ENCODE results near the gene CRTAC1. TPM values are rescaled to one million over a fixed set of nuclear protein-coding genes. Genes with fewer than 3 reads are reported as not detected.

CRTAC1 gene
- total and polyA plus RNA-seq, 2 donors, result 0.05 to 0.30 TPM

- 31% methylated on average over 3 of the region's 3 CpGs for WGBS
- peaks cover 0 to 7% of the 10 kb centered on the region in 2 donors for H3K27me3 ChIP-seq (ENCODE audit: control insufficient read depth in 2 of 2, insufficient read depth in 1 of 2, low read length in 1 of 2)
- no peak for DNase-seq (ENCODE audit: low read depth in 6 of 9, low spot score in 9 of 9)
- H3K4me3 ChIP-seq (ENCODE audit: low read length in 2 of 2), result no peak overlapping the region
- no peak overlapping the region for H3K27ac ChIP-seq (ENCODE audit: low read depth in 1 of 2, low read length in 1 of 2)
- H3K9me3 ChIP-seq (ENCODE audit: control insufficient read depth in 2 of 2, insufficient read depth in 1 of 2, low read length in 1 of 2), result no peaks in the 10 kb centered on the region
- no peaks in the 10 kb centered on the region for H3K4me1 ChIP-seq (ENCODE audit: control insufficient read depth in 2 of 2, insufficient read depth in 2 of 2, low read length in 2 of 2)
- H3K36me3 ChIP-seq (ENCODE audit: control insufficient read depth in 2 of 2, insufficient read depth in 2 of 2, low read length in 1 of 2), result no peaks in the 10 kb centered on the region
Measured at GRCh38 chr10:97830064-97830463, 200.4 kb downstream of the CRTAC1 start.

GRCh38 chr10:97828721-97829120 lies 201.7 kb downstream of the CRTAC1 start:
- Histone ChIP-seq H3K4me3 (ENCODE audit: low read length in 2 of 2) (no peak overlapping the region), H3K27ac (ENCODE audit: low read depth in 1 of 2, low read length in 1 of 2) (no peak overlapping the region), H3K4me1 (ENCODE audit: control insufficient read depth in 2 of 2, insufficient read depth in 2 of 2, low read length in 2 of 2) (no peaks in the 10 kb centered on the region), H3K36me3 (ENCODE audit: control insufficient read depth in 2 of 2, insufficient read depth in 2 of 2, low read length in 1 of 2) (no peaks in the 10 kb centered on the region), H3K27me3 (ENCODE audit: control insufficient read depth in 2 of 2, insufficient read depth in 1 of 2, low read length in 1 of 2) (peaks cover 0 to 8% of the 10 kb centered on the region in 2 donors), H3K9me3 (ENCODE audit: control insufficient read depth in 2 of 2, insufficient read depth in 1 of 2, low read length in 1 of 2) (no peaks in the 10 kb centered on the region)
- WGBS, result 70% methylated on average over 2 of the region's 2 CpGs
- DNase-seq (ENCODE audit: low read depth in 6 of 9, low spot score in 9 of 9), result no peak

GRCh38 chr10:97827702-97828291 lies 202.6 kb downstream of the CRTAC1 start:
- Histone ChIP-seq H3K4me3 (ENCODE audit: low read length in 2 of 2) (no peak overlapping the region), H3K27me3 (ENCODE audit: control insufficient read depth in 2 of 2, insufficient read depth in 1 of 2, low read length in 1 of 2) (peaks cover 0 to 9% of the 10 kb centered on the region in 2 donors), H3K4me1 (ENCODE audit: control insufficient read depth in 2 of 2, insufficient read depth in 2 of 2, low read length in 2 of 2) (no peaks in the 10 kb centered on the region), H3K36me3 (ENCODE audit: control insufficient read depth in 2 of 2, insufficient read depth in 2 of 2, low read length in 1 of 2) (no peaks in the 10 kb centered on the region), H3K9me3 (ENCODE audit: control insufficient read depth in 2 of 2, insufficient read depth in 1 of 2, low read length in 1 of 2) (no peaks in the 10 kb centered on the region), H3K27ac (ENCODE audit: low read depth in 1 of 2, low read length in 1 of 2) (no peak overlapping the region)
- 77% methylated on average over 10 of the region's 10 CpGs for WGBS
- DNase-seq (ENCODE audit: low read depth in 6 of 9, low spot score in 9 of 9), result no peak

- H3K9me3 ChIP-seq (ENCODE audit: control insufficient read depth in 2 of 2, insufficient read depth in 1 of 2, low read length in 1 of 2), result no peaks in the 10 kb centered on the region
- H3K4me1 ChIP-seq (ENCODE audit: control insufficient read depth in 2 of 2, insufficient read depth in 2 of 2, low read length in 2 of 2), result no peaks in the 10 kb centered on the region
- no peak overlapping the region for H3K27ac ChIP-seq (ENCODE audit: low read depth in 1 of 2, low read length in 1 of 2)
- no peak for DNase-seq (ENCODE audit: low read depth in 6 of 9, low spot score in 9 of 9)
- 95% methylated on average over 1 of the region's 1 CpG for WGBS
- no peak overlapping the region for H3K4me3 ChIP-seq (ENCODE audit: low read length in 2 of 2)
- peaks cover 0 to 14% of the 10 kb centered on the region in 2 donors for H3K27me3 ChIP-seq (ENCODE audit: control insufficient read depth in 2 of 2, insufficient read depth in 1 of 2, low read length in 1 of 2)
- H3K36me3 ChIP-seq (ENCODE audit: control insufficient read depth in 2 of 2, insufficient read depth in 2 of 2, low read length in 1 of 2), result no peaks in the 10 kb centered on the region
Measured at GRCh38 chr10:97826892-97827291, 203.5 kb downstream of the CRTAC1 start.

- Histone ChIP-seq H3K9me3 (ENCODE audit: control insufficient read depth in 2 of 2, insufficient read depth in 1 of 2, low read length in 1 of 2) (no peaks in the 10 kb centered on the region), H3K4me3 (ENCODE audit: low read length in 2 of 2) (no peak overlapping the region), H3K27ac (ENCODE audit: low read depth in 1 of 2, low read length in 1 of 2) (no peak overlapping the region), H3K4me1 (ENCODE audit: control insufficient read depth in 2 of 2, insufficient read depth in 2 of 2, low read length in 2 of 2) (no peaks in the 10 kb centered on the region), H3K36me3 (ENCODE audit: control insufficient read depth in 2 of 2, insufficient read depth in 2 of 2, low read length in 1 of 2) (no peaks in the 10 kb centered on the region), H3K27me3 (ENCODE audit: control insufficient read depth in 2 of 2, insufficient read depth in 1 of 2, low read length in 1 of 2) (peaks cover 0 to 17% of the 10 kb centered on the region in 2 donors)
- DNase-seq (ENCODE audit: low read depth in 6 of 9, low spot score in 9 of 9), result no peak
- WGBS, result 91% methylated on average over 12 of the region's 12 CpGs
Measured at GRCh38 chr10:97825020-97825760, 205.2 kb downstream of the CRTAC1 start.

GRCh38 chr10:97823734-97824133 lies 206.7 kb downstream of the CRTAC1 start:
- no peaks in the 10 kb centered on the region for H3K4me1 ChIP-seq (ENCODE audit: control insufficient read depth in 2 of 2, insufficient read depth in 2 of 2, low read length in 2 of 2)
- no peaks in the 10 kb centered on the region for H3K9me3 ChIP-seq (ENCODE audit: control insufficient read depth in 2 of 2, insufficient read depth in 1 of 2, low read length in 1 of 2)
- no peak for DNase-seq (ENCODE audit: low read depth in 6 of 9, low spot score in 9 of 9)
- 94% methylated on average over 12 of the region's 12 CpGs for WGBS
- no peak overlapping the region for H3K27ac ChIP-seq (ENCODE audit: low read depth in 1 of 2, low read length in 1 of 2)
- peaks cover 0 to 19% of the 10 kb centered on the region in 2 donors for H3K27me3 ChIP-seq (ENCODE audit: control insufficient read depth in 2 of 2, insufficient read depth in 1 of 2, low read length in 1 of 2)
- H3K36me3 ChIP-seq (ENCODE audit: control insufficient read depth in 2 of 2, insufficient read depth in 2 of 2, low read length in 1 of 2), result no peaks in the 10 kb centered on the region
- no peak overlapping the region for H3K4me3 ChIP-seq (ENCODE audit: low read length in 2 of 2)

- no peak overlapping the region for H3K27ac ChIP-seq (ENCODE audit: low read depth in 1 of 2, low read length in 1 of 2)
- H3K9me3 ChIP-seq (ENCODE audit: control insufficient read depth in 2 of 2, insufficient read depth in 1 of 2, low read length in 1 of 2), result no peaks in the 10 kb centered on the region
- no peaks in the 10 kb centered on the region for H3K4me1 ChIP-seq (ENCODE audit: control insufficient read depth in 2 of 2, insufficient read depth in 2 of 2, low read length in 2 of 2)
- peaks cover 0 to 20% of the 10 kb centered on the region in 2 donors for H3K27me3 ChIP-seq (ENCODE audit: control insufficient read depth in 2 of 2, insufficient read depth in 1 of 2, low read length in 1 of 2)
- DNase-seq (ENCODE audit: low read depth in 6 of 9, low spot score in 9 of 9), result no peak
- H3K36me3 ChIP-seq (ENCODE audit: control insufficient read depth in 2 of 2, insufficient read depth in 2 of 2, low read length in 1 of 2), result no peaks in the 10 kb centered on the region
- H3K4me3 ChIP-seq (ENCODE audit: low read length in 2 of 2), result no peak overlapping the region
- WGBS, result 84% methylated on average over 10 of the region's 10 CpGs
Measured at GRCh38 chr10:97822261-97822687, 208.1 kb downstream of the CRTAC1 start.

- no peak for DNase-seq (ENCODE audit: low read depth in 6 of 9, low spot score in 9 of 9)
- H3K4me3 ChIP-seq (ENCODE audit: low read length in 2 of 2), result no peak overlapping the region
- WGBS, result 72% methylated on average over 9 of the region's 9 CpGs
- H3K4me1 ChIP-seq (ENCODE audit: control insufficient read depth in 2 of 2, insufficient read depth in 2 of 2, low read length in 2 of 2), result no peaks in the 10 kb centered on the region
- H3K27me3 ChIP-seq (ENCODE audit: control insufficient read depth in 2 of 2, insufficient read depth in 1 of 2, low read length in 1 of 2), result peaks cover 0 to 20% of the 10 kb centered on the region in 2 donors
- H3K9me3 ChIP-seq (ENCODE audit: control insufficient read depth in 2 of 2, insufficient read depth in 1 of 2, low read length in 1 of 2), result no peaks in the 10 kb centered on the region
- no peaks in the 10 kb centered on the region for H3K36me3 ChIP-seq (ENCODE audit: control insufficient read depth in 2 of 2, insufficient read depth in 2 of 2, low read length in 1 of 2)
- H3K27ac ChIP-seq (ENCODE audit: low read depth in 1 of 2, low read length in 1 of 2), result no peak overlapping the region
Measured at GRCh38 chr10:97821308-97822038, 208.9 kb downstream of the CRTAC1 start.

- no peak for DNase-seq (ENCODE audit: low read depth in 6 of 9, low spot score in 9 of 9)
- no peak overlapping the region for H3K27ac ChIP-seq (ENCODE audit: low read depth in 1 of 2, low read length in 1 of 2)
- WGBS, result 95% methylated on average over 8 of the region's 8 CpGs
- no peaks in the 10 kb centered on the region for H3K36me3 ChIP-seq (ENCODE audit: control insufficient read depth in 2 of 2, insufficient read depth in 2 of 2, low read length in 1 of 2)
- H3K9me3 ChIP-seq (ENCODE audit: control insufficient read depth in 2 of 2, insufficient read depth in 1 of 2, low read length in 1 of 2), result no peaks in the 10 kb centered on the region
- peaks cover 0 to 23% of the 10 kb centered on the region in 2 donors for H3K27me3 ChIP-seq (ENCODE audit: control insufficient read depth in 2 of 2, insufficient read depth in 1 of 2, low read length in 1 of 2)
- H3K4me3 ChIP-seq (ENCODE audit: low read length in 2 of 2), result no peak overlapping the region
- H3K4me1 ChIP-seq (ENCODE audit: control insufficient read depth in 2 of 2, insufficient read depth in 2 of 2, low read length in 2 of 2), result no peaks in the 10 kb centered on the region
Measured at GRCh38 chr10:97820096-97820704, 210.2 kb downstream of the CRTAC1 start.
